ENCODE data around the gene INIP. TPM values are rescaled to one million over a fixed set of nuclear protein-coding genes. Genes with fewer than 3 reads are reported as not detected.

The INIP gene
- total RNA-seq (10 to 100 TPM; 11.5 to 19.2 (median 15.9) TPM), polyA plus RNA-seq (11.1 TPM)
- long read RNA-seq, donor 1, full-length matches to known transcripts: 11 of 17 reads
- long read RNA-seq, donor 1, partial matches to known transcripts: 0 of 17 reads
- long read RNA-seq, donor 1, other reads (novel, unspliced or antisense): 6 of 17 reads
- long read RNA-seq, donor 2, full-length matches to known transcripts: 3 of 6 reads
- long read RNA-seq, donor 2, partial matches to known transcripts: 0 of 6 reads
- long read RNA-seq, donor 2, other reads (novel, unspliced or antisense): 3 of 6 reads
- long read RNA-seq, donor 3, full-length matches to known transcripts: 21 of 31 reads
- long read RNA-seq, donor 3, partial matches to known transcripts: 0 of 31 reads
- long read RNA-seq, donor 3, other reads (novel, unspliced or antisense): 10 of 31 reads
- long read RNA-seq, donor 4, partial matches to known transcripts: 0 of 3 reads
- long read RNA-seq, donor 4, other reads (novel, unspliced or antisense): 3 of 3 reads

- intact Hi-C loops (cut with DNase I): loop anchor here in 1 of 4 donors (5.0 kb wide), 1 partner anchor 35 kb away; the partner anchor contains the start of gene SNX30
- Histone ChIP-seq H3K4me3 (ENCODE audit: low read length) (peak within 1 kb of the TSS; percentile 73), H3K4me1 (ENCODE audit: control insufficient read depth, insufficient read depth, low read length) (no peaks in the 10 kb centered on the region), H3K27me3 (ENCODE audit: control insufficient read depth, insufficient read depth) (no peaks in the 10 kb centered on the region), H3K27ac (ENCODE audit: low read length) (peak within 1 kb of the TSS; percentile 87), H3K9me3 (ENCODE audit: control insufficient read depth, low read length) (no peaks in the 10 kb centered on the region)
- under 1% methylated on average over 51 of the region's 51 CpGs for WGBS
- DNase-seq: peak; percentile 97 to 98 (median 98)
- peak; percentile 99 for ATAC-seq
Observed at GRCh38 chr9:112717661-112718331, at the start of gene INIP. INIP (minus strand) TSS chr9:112718117; CDS start chr9:112716485, 1,632 bp downstream.

- WGBS: 86% methylated on average over 1 of the region's 1 CpG
Observed at GRCh38 chr9:112765281-112765680, 47.4 kb upstream of the INIP start.

GRCh38 chr9:112764837-112765236 is 46.9 kb upstream of the INIP start:
- 70% methylated on average over 7 of the region's 7 CpGs for WGBS
- Histone ChIP-seq H3K9me3 (ENCODE audit: control insufficient read depth, low read length) (no peaks in the 10 kb centered on the region), H3K4me1 (ENCODE audit: control insufficient read depth, insufficient read depth, low read length) (peaks cover 5% of the 10 kb centered on the region), H3K27ac (ENCODE audit: low read length) (no peak overlapping the region), H3K27me3 (ENCODE audit: control insufficient read depth, insufficient read depth) (no peaks in the 10 kb centered on the region), H3K4me3 (ENCODE audit: low read length) (no peak overlapping the region)
- ATAC-seq (peak; percentile 21 to 34), DNase-seq (no peak)
- intact Hi-C loops (cut with DNase I): no loop called here

More at GRCh38 chr9:112765281-112765680, 47.4 kb upstream of the INIP start:
- no peak overlapping the region for H3K27ac ChIP-seq (ENCODE audit: low read length)
- intact Hi-C loops (cut with DNase I): no loop called here
- H3K27me3 ChIP-seq (ENCODE audit: control insufficient read depth, insufficient read depth): no peaks in the 10 kb centered on the region
- no peak overlapping the region for H3K4me3 ChIP-seq (ENCODE audit: low read length)
- H3K9me3 ChIP-seq (ENCODE audit: control insufficient read depth, low read length): no peaks in the 10 kb centered on the region
- peaks cover 5% of the 10 kb centered on the region for H3K4me1 ChIP-seq (ENCODE audit: control insufficient read depth, insufficient read depth, low read length)
- DNase-seq (no peak), ATAC-seq (no peak)

GRCh38 chr9:112764344-112764743 is 46.4 kb upstream of the INIP start:
- DNase-seq: no peak
- no peak overlapping the region for H3K4me3 ChIP-seq (ENCODE audit: low read length)
- no peaks in the 10 kb centered on the region for H3K9me3 ChIP-seq (ENCODE audit: control insufficient read depth, low read length)
- H3K4me1 ChIP-seq (ENCODE audit: control insufficient read depth, insufficient read depth, low read length): peaks cover 3% of the 10 kb centered on the region
- H3K27ac ChIP-seq (ENCODE audit: low read length): no peak overlapping the region
- no peak for ATAC-seq
- 68% methylated on average over 5 of the region's 5 CpGs for WGBS
- H3K27me3 ChIP-seq (ENCODE audit: control insufficient read depth, insufficient read depth): no peaks in the 10 kb centered on the region
- intact Hi-C loops (cut with DNase I): no loop called here

GRCh38 chr9:112762726-112763518 is 45.0 kb upstream of the INIP start:
- Histone ChIP-seq H3K27me3 (ENCODE audit: control insufficient read depth, insufficient read depth) (no peaks in the 10 kb centered on the region), H3K27ac (ENCODE audit: low read length) (no peak overlapping the region), H3K4me1 (ENCODE audit: control insufficient read depth, insufficient read depth, low read length) (no peaks in the 10 kb centered on the region), H3K4me3 (ENCODE audit: low read length) (no peak overlapping the region), H3K9me3 (ENCODE audit: control insufficient read depth, low read length) (no peaks in the 10 kb centered on the region)
- intact Hi-C loops (cut with DNase I): no loop called here
- DNase-seq: no peak
- WGBS: 92% methylated on average over 13 of the region's 13 CpGs
- no peak for ATAC-seq

GRCh38 chr9:112761912-112762655 is 44.2 kb upstream of the INIP start:
- Histone ChIP-seq H3K27me3 (ENCODE audit: control insufficient read depth, insufficient read depth) (no peaks in the 10 kb centered on the region), H3K27ac (ENCODE audit: low read length) (no peak overlapping the region), H3K4me1 (ENCODE audit: control insufficient read depth, insufficient read depth, low read length) (no peaks in the 10 kb centered on the region), H3K4me3 (ENCODE audit: low read length) (no peak overlapping the region), H3K9me3 (ENCODE audit: control insufficient read depth, low read length) (no peaks in the 10 kb centered on the region)
- DNase-seq (no peak), ATAC-seq (no peak)
- 90% methylated on average over 12 of the region's 12 CpGs for WGBS
- intact Hi-C loops (cut with DNase I): no loop called here

- H3K4me1 ChIP-seq (ENCODE audit: control insufficient read depth, insufficient read depth, low read length): no peaks in the 10 kb centered on the region
- WGBS: 87% methylated on average over 8 of the region's 8 CpGs
- intact Hi-C loops (cut with DNase I): no loop called here
- H3K27ac ChIP-seq (ENCODE audit: low read length): no peak overlapping the region
- ATAC-seq (no peak), DNase-seq (no peak)
- H3K9me3 ChIP-seq (ENCODE audit: control insufficient read depth, low read length): no peaks in the 10 kb centered on the region
- H3K27me3 ChIP-seq (ENCODE audit: control insufficient read depth, insufficient read depth): no peaks in the 10 kb centered on the region
- H3K4me3 ChIP-seq (ENCODE audit: low read length): no peak overlapping the region
Observed at GRCh38 chr9:112760821-112761220, 42.9 kb upstream of the INIP start.

- Histone ChIP-seq H3K27ac (ENCODE audit: low read length) (no peak overlapping the region), H3K9me3 (ENCODE audit: control insufficient read depth, low read length) (no peaks in the 10 kb centered on the region), H3K4me3 (ENCODE audit: low read length) (no peak overlapping the region), H3K27me3 (ENCODE audit: control insufficient read depth, insufficient read depth) (no peaks in the 10 kb centered on the region), H3K4me1 (ENCODE audit: control insufficient read depth, insufficient read depth, low read length) (peaks cover 3% of the 10 kb centered on the region)
- ATAC-seq (no peak), DNase-seq (no peak)
- intact Hi-C loops (cut with DNase I): no loop called here
- WGBS: 84% methylated on average over 2 of the region's 2 CpGs
Observed at GRCh38 chr9:112757940-112758339, 40.0 kb upstream of the INIP start.

- ATAC-seq: no peak
Observed at GRCh38 chr9:112757282-112757883, 39.5 kb upstream of the INIP start.

GRCh38 chr9:112755675-112756074 is 37.8 kb upstream of the INIP start:
- H3K4me3 ChIP-seq (ENCODE audit: low read length): no peak overlapping the region
- no peak overlapping the region for H3K27ac ChIP-seq (ENCODE audit: low read length)
- DNase-seq (no peak), ATAC-seq (peak; percentile 45 to 48)
- no peaks in the 10 kb centered on the region for H3K27me3 ChIP-seq (ENCODE audit: control insufficient read depth, insufficient read depth)
- 67% methylated on average over 4 of the region's 4 CpGs for WGBS
- H3K9me3 ChIP-seq (ENCODE audit: control insufficient read depth, low read length): no peaks in the 10 kb centered on the region
- intact Hi-C loops (cut with DNase I): no loop called here
- peaks cover 3% of the 10 kb centered on the region for H3K4me1 ChIP-seq (ENCODE audit: control insufficient read depth, insufficient read depth, low read length)

More at GRCh38 chr9:112757282-112757883, 39.5 kb upstream of the INIP start:
- Histone ChIP-seq H3K4me3 (ENCODE audit: low read length) (no peak overlapping the region), H3K9me3 (ENCODE audit: control insufficient read depth, low read length) (no peaks in the 10 kb centered on the region), H3K4me1 (ENCODE audit: control insufficient read depth, insufficient read depth, low read length) (peaks cover 3% of the 10 kb centered on the region), H3K27ac (ENCODE audit: low read length) (no peak overlapping the region), H3K27me3 (ENCODE audit: control insufficient read depth, insufficient read depth) (no peaks in the 10 kb centered on the region)
- 61% methylated on average over 7 of the region's 7 CpGs for WGBS
- DNase-seq: no peak
- intact Hi-C loops (cut with DNase I): no loop called here
